HepG2 (cell line): ENCODE measurements around the gene HSD3B7. TPM values are rescaled to one million over a fixed set of nuclear protein-coding genes. Genes with fewer than 3 reads are reported as not detected.

ENCODE experiments used
- ARID5B ChIP-seq: IDR thresholded peaks from 2 replicates; pipeline ENCODE4 v1.4.0; 2020; ENCODE audit warnings: mild to moderate bottlenecking, missing genetic modification reagents
- ATF5 ChIP-seq: sonication (generic); formaldehyde crosslinking; IDR thresholded peaks from 2 replicates; pipeline ENCODE4 v1.4.0; 2020; ENCODE audit warnings: mild to moderate bottlenecking, low read depth, missing genetic modification reagents
- ELF3 ChIP-seq: IDR thresholded peaks from 2 replicates; pipeline ENCODE4 v1.6.1; 2016; ENCODE audit warnings: missing genetic modification reagents, missing compliant biosample characterization
- MXI1 ChIP-seq: IDR thresholded peaks from 3 replicates; pipeline ENCODE4 v1.6.1; 2012; ENCODE audit warnings: low read depth, low read length, inconsistent platforms, borderline replicate concordance
- NR1H2 ChIP-seq: sonication (generic); formaldehyde crosslinking; IDR thresholded peaks from 2 replicates; pipeline ENCODE4 v1.8.1; 2022; ENCODE audit warnings: low read depth, missing genetic modification reagents, borderline replicate concordance
- PRDM4 ChIP-seq: sonication (generic); formaldehyde crosslinking; IDR thresholded peaks from 2 replicates; pipeline ENCODE4 v1.9.0; 2021; ENCODE audit warnings: missing genetic modification reagents, borderline replicate concordance
- SATB2 ChIP-seq: sonication (generic); formaldehyde crosslinking; IDR thresholded peaks from 2 replicates; pipeline ENCODE4 v1.5.0; 2020; ENCODE audit warnings: missing genetic modification reagents
- SMYD3 ChIP-seq: sonication (generic); formaldehyde crosslinking; IDR thresholded peaks from 2 replicates; pipeline ENCODE4 v1.8.1; 2023; ENCODE audit warnings: mild to moderate bottlenecking, missing genetic modification reagents
- THRA ChIP-seq: sonication (generic); formaldehyde crosslinking; IDR thresholded peaks from 2 replicates; pipeline ENCODE4 v1.4.0; 2020; ENCODE audit warnings: missing genetic modification reagents, borderline replicate concordance
- YEATS4 ChIP-seq: sonication (generic); formaldehyde crosslinking; IDR thresholded peaks from 2 replicates; pipeline ENCODE4 v1.4.0; 2020; ENCODE audit warnings: missing genetic modification reagents, borderline replicate concordance
- ZBTB20 ChIP-seq: sonication (generic); formaldehyde crosslinking; IDR thresholded peaks from 2 replicates; pipeline ENCODE4 v1.8.1; 2023; ENCODE audit warnings: missing genetic modification reagents, low read depth, mild to moderate bottlenecking, borderline replicate concordance
- ZNF296 ChIP-seq: sonication (generic); formaldehyde crosslinking; conservative IDR thresholded peaks from 2 replicates; pipeline ENCODE4 v1.5.0; 2020; ENCODE audit warnings: mild to moderate bottlenecking, missing genetic modification reagents
- ZNF326 ChIP-seq: sonication (generic); formaldehyde crosslinking; IDR thresholded peaks from 2 replicates; pipeline ENCODE4 v1.4.0; 2020; ENCODE audit warnings: missing genetic modification reagents, borderline replicate concordance
- ZNF331 ChIP-seq: sonication (generic); formaldehyde crosslinking; IDR thresholded peaks from 2 replicates; pipeline ENCODE4 v1.4.0; 2020; ENCODE audit warnings: missing genetic modification reagents
- ZNF563 ChIP-seq: sonication (generic); formaldehyde crosslinking; IDR thresholded peaks from 2 replicates; pipeline ENCODE4 v1.8.0; 2022; ENCODE audit warnings: mild to moderate bottlenecking, moderate library complexity, missing genetic modification reagents
- ZNF776 ChIP-seq: sonication (generic); formaldehyde crosslinking; IDR thresholded peaks from 2 replicates; pipeline ENCODE4 v1.4.0; 2020; ENCODE audit warnings: mild to moderate bottlenecking, missing genetic modification reagents
- ZNF781 ChIP-seq: sonication (generic); formaldehyde crosslinking; IDR thresholded peaks from 2 replicates; pipeline ENCODE4 v1.5.1; 2020; ENCODE audit warnings: borderline replicate concordance, mild to moderate bottlenecking, missing genetic modification reagents; ENCODE audit errors: not compliant biosample characterization
- ZNF792 ChIP-seq: IDR thresholded peaks from 2 replicates; pipeline ENCODE4 v1.6.1; 2016
- ZNF850 ChIP-seq: sonication (generic); formaldehyde crosslinking; conservative IDR thresholded peaks from 2 replicates; pipeline ENCODE4 v1.9.0; 2021; ENCODE audit warnings: mild to moderate bottlenecking, missing genetic modification reagents
- ZSCAN22 ChIP-seq: sonication (generic); formaldehyde crosslinking; IDR thresholded peaks from 2 replicates; pipeline ENCODE4 v1.4.0; 2020; ENCODE audit warnings: mild to moderate bottlenecking, missing genetic modification reagents
- polyA plus RNA-seq, 8 experiments: library from polyadenylated mRNA; depleted of rRNA in 3 of 8; stranded (reverse) in 7 of 8; unstranded in 1 of 8; fragments of >200 nt; fragmentation: Illumina TruSeq in 4 of 8; extraction: Trizol in 4 of 8; gene quantifications; 2 replicates each; pipeline versions ENCODE4 v1.2.1 to v1.2.3, GENCODE V29; 2011 to 2016; ENCODE audit warnings: low read depth in 4 of 8, missing spikeins in 1 of 8, mixed read lengths in 1 of 8; ENCODE audit not compliant: insufficient read depth in 1 of 8
- total RNA-seq, 5 experiments: library from RNA; depleted of rRNA; stranded (reverse); fragments of >200 nt; fragmentation: Illumina TruSeq; extraction: Trizol; gene quantifications; 2 replicates each; pipeline ENCODE4 v1.2.3, GENCODE V29; 2016; ENCODE audit warnings: low read depth in 1 of 5

Gene HSD3B7
- total and polyA plus RNA-seq, 2 of the 13 experiments (the other 11 are each of a cell fraction or from before 2014, with no cell fraction given): 32.9 to 69.7 TPM

GRCh38 chr16:30998852-30999761, 14.1 kb downstream of the HSD3B7 start (continued):
- peak; percentile 75; the same call in 1 of the 2 replicates for TF ChIP-seq THRA (CRISPR knock-in tag)
- no peak for TF ChIP-seq PRDM4
- TF ChIP-seq SMYD3 (CRISPR knock-in tag): peak; percentile 11; the same call in 1 of the 2 replicates
- TF ChIP-seq ZNF331 (CRISPR knock-in tag): peak; percentile 68; the same call in 1 of the 2 replicates
- peak; percentile 58; the same call in 1 of the 2 replicates for TF ChIP-seq ZNF776 (CRISPR knock-in tag)
- TF ChIP-seq SATB2: no peak
- no peak for TF ChIP-seq ZNF850
- peak; percentile 81 for TF ChIP-seq ARID5B
- no peak for TF ChIP-seq ZNF326 (CRISPR knock-in tag)
- no peak for TF ChIP-seq ATF5
- TF ChIP-seq ZNF296: 0 out of 2 replicates have a peak, but pooled peaks have one; percentile 57
- peak; percentile 42; the same call in 1 of the 3 replicates for TF ChIP-seq MXI1
- no peak for TF ChIP-seq ZNF792 (CRISPR knock-in tag)
- no peak for TF ChIP-seq ZNF781 (CRISPR knock-in tag)
- 0 out of 2 replicates have a peak, but pooled peaks have one; percentile 68 for TF ChIP-seq ZBTB20 (CRISPR knock-in tag)
- TF ChIP-seq ZSCAN22 (CRISPR knock-in tag): peak; percentile 95
- peak; percentile 57; the same call in 1 of the 2 replicates for TF ChIP-seq ELF3 (CRISPR knock-in tag)
- TF ChIP-seq YEATS4 (CRISPR knock-in tag): no peak
- no peak; the same call in 1 of the 2 replicates for TF ChIP-seq ZNF563 (CRISPR knock-in tag)
- no peak for TF ChIP-seq NR1H2 (CRISPR knock-in tag)
